Right ventricle myocardium superior (tissue), 1 donor: ENCODE data around the gene NEUROD2. TPM values are rescaled to one million over a fixed set of nuclear protein-coding genes. Genes with fewer than 3 reads are reported as not detected.
"Not testable (repeated sequence)": the region's sequence is repeated elsewhere in the genome, so short reads cannot be mapped to it uniquely, and the experiment has no call there.

Experiments used
- ATAC-seq: fragments of 200-7000 bp; cut with Tn5 transposase; one replicate; pipeline ENCODE4 v1.9.1; 2020; ENCODE audit warnings: mild to moderate bottlenecking; ENCODE audit not compliant: poor library complexity
- DNase-seq: peaks from one replicate; pipeline ENCODE4 v3.0.0-alpha.2; 2020
- intact Hi-C: fragments of 100-400 bp; cut with DNase I; formaldehyde crosslinking; loops from one replicate; pipeline ENCODE4 v1.11.2; 2022
- total RNA-seq: library from RNA; stranded (reverse); fragmentation: NEBNext Ultra II Directional; extraction: Animal tissue kit (Norgen Biotek cat#: 25700); gene quantifications from one replicate; pipeline ENCODE4 v1.2.1, GENCODE V29; 2021
- donor health status: DM: no; HTN: yes; CAD: no; lungs with severe emphysema.

The NEUROD2 gene
- total RNA-seq, 1 donor from 2014 or later: not detected

DNA sequence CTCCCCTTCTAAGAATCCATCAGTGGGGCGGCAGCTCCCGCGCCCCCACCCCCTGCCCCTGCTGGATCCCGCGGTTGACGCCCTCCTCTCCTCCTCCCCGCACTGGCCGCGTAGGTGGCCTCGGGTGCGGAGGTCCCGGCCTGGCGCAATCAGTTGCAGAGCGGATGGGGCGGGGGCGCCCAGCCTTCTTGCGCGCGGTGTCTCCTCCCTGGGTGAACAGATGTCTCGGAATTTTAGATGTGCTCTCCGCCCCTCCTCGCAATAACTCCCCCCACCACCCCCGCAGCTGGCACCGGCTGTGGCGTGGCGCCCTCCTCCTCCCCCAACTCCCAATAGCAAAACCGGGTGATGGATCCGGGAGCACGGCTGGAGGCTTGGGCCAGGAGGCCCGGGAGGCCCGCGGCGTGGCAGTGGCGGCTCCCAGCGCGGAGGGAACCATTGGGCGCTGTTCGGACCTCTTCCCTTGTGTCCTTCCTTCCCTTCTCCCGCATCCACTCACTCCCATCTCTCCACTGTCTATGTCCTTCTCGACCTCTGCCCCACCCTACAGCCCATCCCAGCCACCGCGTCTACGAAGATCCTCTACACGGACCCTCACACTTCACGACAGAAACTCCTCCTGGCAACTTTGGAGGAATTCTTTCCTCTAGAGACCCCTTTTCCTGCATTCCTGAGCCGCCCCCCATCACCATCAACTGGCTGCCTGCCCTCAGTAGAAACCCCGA lies 11.0 kb downstream of the NEUROD2 start:
- intact Hi-C loops: no loop called here

DNA sequence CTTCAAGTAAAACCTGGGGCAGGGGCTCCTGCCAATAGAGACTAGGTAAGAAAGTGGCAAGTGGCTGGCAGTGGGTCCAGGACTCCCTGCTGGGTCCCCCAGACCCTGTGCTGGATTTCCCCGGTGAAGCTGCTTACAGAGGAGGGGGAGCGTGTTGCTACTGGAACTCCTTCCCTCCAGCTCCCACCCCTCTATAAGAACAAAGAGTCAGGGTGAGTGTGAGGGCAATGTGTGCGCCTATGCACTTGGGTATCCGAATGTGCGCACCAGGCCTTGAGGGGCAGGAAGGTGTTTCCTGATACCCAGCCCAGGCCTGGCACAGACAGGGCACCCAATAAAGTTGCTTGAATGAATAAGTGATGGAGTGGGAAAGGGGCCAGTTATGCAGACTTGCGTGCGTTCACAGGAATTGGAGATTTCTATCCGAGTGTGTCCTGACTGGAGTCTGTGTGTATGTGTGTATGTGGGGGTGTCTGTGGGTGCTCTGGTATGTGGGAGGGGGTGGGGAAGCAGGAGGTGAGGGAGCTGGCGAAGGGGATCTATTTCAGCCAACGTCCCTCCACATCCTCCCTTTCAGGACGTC lies 11.7 kb downstream of the NEUROD2 start:
- DNase-seq (no peak), ATAC-seq (no peak)
- intact Hi-C loops: no loop called here

More for the DNA sequence above, 11.0 kb downstream of the NEUROD2 start:
- ATAC-seq (no peak), DNase-seq (no peak)

DNA sequence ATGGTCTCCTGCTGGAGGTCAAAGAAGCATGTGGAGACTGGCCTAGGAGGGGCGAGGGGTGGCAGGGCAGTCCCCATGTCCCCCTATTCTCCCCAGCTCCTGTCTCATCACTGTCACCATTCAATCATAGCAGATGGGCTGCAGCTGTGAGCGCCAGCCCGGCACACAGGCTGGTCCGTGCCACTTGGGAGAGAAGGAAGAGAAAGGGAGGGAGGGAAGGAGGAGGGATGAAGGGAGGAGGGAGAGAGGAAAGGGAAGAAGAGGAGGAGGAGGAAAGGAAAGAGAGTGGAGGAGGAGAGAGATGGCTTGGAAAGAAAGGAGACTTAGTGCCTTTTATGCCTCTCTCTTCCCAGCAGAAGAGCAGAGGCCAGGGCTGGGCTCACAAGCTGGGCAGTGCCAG lies 12.4 kb downstream of the NEUROD2 start:
- no peak for ATAC-seq
- no peak for DNase-seq
- intact Hi-C loops: no loop called here

DNA sequence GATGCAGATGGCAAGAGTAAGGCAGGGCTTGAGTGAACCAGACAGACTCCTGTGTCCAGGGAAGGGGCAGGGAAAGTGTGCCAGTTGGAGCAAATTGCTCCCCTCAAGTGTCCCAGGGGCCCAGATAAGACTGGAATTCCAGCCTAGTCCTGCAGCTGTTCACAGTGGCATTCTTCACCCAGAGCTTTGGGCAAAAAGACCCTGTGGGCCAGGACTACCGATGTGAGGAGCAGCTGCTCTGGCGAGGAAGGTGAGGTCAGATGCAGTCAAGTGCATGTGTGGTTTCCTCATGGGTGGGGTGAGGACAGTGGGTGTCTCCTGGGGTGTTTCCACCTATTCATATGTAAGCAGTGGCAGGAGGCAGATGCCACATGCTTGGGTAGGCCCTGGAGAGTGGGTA lies 14.3 kb downstream of the NEUROD2 start:
- DNase-seq: no peak
- intact Hi-C loops: no loop called here
- ATAC-seq: no peak

DNA sequence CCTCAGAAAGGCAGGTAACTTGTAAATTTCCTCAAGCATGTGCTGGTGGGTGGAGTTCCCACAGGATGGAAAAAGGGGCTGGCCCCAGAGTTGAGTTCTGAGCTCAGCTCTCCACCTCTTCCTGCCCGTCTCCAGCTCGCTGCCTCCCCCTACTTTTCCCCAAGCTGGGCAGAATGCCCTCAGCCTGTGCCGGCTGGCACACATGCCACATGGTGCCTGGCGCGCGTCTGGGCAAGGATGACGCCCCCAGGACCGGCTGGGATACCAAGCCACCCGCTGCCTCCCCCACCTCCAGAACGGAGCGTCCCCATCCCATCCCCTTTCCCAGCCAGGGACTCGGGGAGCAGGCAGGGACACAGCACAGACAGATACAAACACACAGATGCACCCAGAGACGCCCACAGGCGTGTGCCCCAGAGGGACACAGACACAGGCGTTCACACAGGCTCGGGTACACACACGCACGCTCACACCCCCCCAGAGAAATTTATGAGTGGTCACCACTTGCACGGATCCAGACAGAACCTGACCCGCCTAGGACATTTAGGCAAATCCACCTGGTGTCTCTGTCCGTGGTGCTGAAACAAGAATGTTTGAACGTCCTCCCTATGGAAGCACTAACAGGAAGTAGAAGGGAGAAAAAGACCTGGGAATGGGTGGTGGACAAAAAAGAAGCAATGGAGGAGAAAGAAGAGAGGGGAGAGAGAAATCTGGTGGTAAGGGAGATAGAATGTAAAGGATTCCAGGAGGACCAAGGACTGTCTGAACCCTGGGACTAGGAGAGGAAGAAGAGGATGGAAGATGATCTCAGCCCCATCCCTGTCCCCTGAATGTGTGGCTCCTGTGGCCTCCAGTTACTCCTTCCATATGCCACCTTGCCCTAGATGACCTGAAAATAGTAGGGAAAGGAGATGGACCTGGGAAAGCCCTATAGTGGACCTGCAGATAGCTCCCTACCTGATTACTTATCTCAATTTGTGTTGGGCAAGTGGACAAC lies 15.5 kb downstream of the NEUROD2 start:
- ATAC-seq (no peak), DNase-seq (no peak)
- intact Hi-C loops: no loop called here

DNA sequence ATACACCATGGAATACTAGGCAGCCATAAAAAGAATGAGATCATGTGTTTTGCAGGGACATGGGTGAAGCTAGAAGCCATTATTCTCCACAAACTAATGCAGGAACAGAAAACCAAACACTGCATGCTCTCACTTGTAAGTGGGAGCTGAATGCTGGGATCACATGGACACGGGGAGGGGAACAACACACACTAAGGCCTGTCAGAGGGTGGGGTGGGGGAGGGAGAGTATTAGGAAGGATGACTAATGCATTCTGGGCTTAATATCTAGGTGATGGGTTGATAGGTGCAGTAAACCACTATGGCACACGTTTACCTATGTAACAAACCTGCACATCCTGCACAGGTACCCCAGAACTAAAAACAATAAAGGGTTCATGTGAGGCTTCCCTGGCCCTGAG lies 17.5 kb downstream of the NEUROD2 start:
- DNase-seq, ATAC-seq, intact Hi-C loops: not testable (repeated sequence)

DNA sequence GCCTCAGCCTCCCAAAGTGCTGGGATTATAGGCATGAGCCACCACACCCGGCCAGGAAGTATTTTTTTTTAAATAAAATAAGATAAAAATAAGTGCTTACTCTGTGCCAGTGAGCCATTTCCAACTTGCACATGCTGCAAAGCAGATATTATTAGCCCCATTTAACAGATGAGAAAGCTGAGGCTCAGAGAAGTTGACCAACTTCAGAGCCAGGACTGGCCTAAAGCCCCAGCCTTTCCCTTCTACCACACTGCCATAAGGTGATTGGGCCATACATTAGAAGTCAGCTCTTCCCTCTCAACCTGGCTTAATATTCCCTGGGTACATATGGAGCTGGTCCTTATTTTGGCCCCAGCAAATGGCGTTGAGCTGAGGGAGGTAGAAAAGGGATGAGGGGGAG lies 25.1 kb downstream of the NEUROD2 start:
- intact Hi-C loops: no loop called here

DNA sequence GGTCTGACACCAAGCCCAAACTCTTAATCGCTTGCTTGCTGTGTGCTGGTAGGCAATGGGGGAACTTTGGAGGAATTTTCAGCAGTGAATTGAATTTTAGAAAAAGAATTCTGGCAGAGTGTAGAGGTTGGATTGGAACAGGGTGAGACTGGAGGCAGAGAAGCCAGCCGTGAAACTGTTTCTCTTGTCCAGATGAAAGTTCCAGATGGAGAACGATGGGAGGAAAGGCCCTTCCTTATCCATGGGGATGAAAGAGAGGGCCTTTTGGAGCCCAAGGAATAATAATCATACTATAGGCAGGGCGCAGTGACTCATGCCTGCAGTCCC lies 26.0 kb downstream of the NEUROD2 start:
- intact Hi-C loops: no loop called here
- ATAC-seq (no peak), DNase-seq (no peak)

More for the DNA sequence above, 25.1 kb downstream of the NEUROD2 start:
- ATAC-seq: no peak
- no peak for DNase-seq

DNA sequence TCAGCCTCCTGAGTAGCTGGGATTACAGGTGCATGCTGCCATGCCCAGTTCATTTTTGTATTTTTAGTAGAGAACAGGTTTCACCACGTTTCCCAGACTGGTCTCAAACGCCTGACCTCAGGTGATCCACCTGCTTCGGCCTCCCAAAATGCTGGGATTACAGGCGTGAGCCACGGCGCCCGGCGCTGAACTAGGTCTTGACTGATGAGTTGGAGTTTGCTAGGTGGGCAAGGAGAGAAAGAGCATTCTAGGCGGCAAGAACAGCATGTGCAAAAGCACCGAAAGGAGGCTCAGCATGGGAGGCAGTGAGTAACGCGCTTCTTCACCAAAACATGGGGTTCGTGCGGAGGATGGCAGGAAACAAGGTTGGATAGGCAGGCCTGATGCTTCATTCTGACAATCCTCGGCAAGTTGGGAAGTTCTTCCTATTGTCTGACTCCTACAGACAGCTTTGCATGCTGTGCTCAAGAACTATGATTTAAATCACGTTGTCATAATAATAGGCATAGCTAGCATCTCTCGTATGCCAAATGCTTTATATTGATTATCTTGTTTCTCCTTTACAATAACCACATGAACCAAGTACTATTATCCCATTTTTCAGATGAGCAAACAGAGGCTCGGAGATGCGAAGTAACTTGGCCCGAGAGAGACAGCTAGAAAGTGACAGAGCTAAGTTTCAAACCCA lies 26.5 kb downstream of the NEUROD2 start:
- ATAC-seq (no peak), DNase-seq (no peak)
- intact Hi-C loops: no loop called here

DNA sequence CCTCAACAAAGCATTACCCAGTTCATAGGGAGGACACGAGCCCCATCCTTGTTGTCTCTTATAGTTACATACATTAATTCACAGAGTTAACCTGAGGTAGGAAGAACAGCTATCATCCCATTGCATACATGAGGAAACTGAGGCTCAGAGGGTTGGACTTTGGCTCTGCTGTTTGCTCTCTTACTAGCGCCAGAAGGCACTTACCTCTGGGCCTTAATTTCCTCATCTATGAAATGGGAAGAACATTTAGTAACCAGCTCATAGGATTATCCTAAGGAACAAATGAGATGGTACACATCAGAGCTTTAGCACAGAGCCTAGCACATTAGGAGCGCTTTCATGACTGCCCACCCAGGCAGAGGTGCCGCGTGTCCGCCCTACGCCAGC lies 27.6 kb downstream of the NEUROD2 start:
- intact Hi-C loops: no loop called here
- no peak for DNase-seq
- ATAC-seq: no peak

DNA sequence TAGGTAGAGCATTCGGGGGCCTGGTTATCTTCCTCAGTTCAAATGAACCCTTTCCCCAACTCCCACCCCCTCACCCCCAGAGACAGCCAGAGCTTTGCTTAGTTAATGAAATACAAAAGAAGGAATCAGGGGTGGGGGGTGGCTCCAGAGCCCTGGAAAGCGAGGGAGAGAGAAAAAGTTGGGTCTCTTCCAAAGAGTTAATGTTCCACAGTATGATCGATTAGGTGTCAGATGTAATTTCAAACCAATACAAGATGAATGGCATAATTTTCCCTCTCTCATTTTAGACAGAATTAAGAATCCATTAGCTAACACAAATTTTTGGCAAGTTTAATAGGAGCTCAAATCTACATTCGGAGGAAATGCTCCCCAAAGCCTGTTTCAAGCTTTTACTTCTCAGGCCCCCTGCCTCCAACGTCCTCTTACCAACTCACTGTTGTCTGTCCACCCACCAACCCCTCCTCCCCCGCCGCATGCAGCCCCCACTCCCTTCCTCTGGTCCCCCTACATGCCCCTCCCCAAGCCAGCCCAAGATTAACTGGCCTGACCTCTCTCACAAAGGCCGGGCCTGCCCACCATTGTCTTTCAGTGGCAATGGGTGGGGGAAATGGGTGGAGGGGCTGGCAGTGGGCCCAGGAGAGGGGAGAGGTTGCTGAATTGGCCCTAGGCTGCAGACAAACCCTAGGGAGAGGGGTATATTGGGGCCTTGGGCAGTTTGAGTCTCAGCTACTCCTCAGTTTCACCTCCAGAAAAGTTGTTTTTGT lies 28.2 kb downstream of the NEUROD2 start:
- intact Hi-C loops: no loop called here
- ATAC-seq: no peak

DNA sequence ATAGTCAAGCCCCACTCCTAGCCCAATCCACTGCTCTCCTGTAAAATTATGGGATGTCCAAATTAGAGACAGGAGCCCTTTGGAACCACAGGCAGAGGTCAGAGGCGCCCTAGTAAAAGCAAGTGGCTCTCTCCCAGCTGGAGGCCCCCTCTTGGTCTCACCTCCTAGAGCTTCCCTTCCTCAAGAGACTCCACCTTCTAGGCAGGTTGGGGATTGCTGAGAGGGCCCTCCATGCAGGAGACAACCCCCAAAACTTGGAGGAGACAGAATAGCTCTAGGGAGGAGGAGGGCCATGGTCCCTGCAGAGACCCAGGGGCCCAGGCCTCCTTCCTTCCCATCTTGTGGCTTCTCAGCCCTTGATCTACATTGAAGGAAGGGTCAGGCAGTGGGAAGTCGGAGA lies 29.4 kb downstream of the NEUROD2 start:
- DNase-seq: no peak
- intact Hi-C loops: no loop called here
- ATAC-seq: no peak

More for the DNA sequence above, 28.2 kb downstream of the NEUROD2 start:
- DNase-seq: peak; percentile 69

DNA sequence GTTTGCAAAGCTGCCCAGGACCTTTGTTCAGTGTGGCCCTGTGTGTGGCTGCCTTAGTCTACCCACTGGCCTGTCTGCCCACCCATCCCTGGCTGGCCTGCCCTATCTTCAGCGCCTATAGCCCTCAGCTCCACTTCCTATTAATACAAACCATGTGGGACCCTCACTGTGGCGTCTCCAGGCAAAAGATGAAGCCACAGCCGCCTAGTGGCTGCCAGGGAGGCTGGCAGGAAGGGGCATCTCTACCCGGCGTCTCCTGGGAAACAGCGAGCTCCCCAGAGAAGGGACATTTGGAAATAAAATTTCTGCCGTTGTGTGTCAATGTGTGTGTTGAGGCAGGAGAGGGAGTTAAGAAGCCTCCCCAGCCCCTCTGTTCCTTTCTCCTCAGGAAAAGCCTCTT lies 31.5 kb downstream of the NEUROD2 start:
- DNase-seq (no peak), ATAC-seq (no peak)
- intact Hi-C loops: no loop called here

DNA sequence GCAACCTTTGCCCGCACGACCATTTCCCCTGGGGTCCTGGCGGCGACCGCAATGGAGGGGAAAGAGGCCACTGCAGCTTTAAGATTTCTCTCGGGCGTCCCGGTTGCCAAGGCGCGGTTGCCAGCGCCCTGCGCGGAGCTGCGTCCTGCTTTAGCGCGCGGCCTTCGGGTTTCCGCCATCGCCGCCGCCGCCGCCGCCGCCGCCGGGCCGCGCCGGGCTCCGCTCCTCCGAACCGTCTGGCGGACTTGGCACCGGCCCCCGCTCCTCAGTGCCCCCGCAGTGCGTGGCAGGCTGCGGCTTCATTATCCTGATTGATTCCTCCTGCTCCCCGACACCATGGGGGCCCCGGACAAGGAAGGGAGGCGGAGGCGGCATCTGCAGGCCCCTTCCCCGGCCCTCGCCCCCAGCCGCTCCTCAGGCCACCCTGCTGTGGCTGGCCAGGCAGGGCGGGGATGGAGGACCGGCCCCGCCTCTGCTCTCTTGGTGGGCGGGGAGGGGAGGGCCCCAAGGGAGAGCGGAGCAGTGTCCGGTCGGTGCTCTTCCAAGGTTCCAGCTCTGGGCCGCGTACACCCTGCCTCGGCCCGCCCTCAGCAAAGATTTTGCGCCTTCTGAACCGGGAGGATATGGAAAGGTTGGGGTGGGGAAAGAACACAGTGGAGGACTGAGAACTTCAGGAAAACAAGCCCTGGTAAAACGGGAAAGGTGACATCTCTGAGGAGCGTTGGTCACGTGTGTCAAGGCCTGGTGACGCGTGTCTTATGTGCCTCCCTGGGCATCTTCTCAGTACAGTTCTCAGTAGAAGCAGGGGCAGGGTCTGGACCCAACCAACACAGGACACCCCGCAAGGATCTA lies 34.0 kb downstream of the NEUROD2 start:
- DNase-seq (peak; percentile 82), ATAC-seq (peak; percentile 96)
- intact Hi-C loops: no loop called here

DNA sequence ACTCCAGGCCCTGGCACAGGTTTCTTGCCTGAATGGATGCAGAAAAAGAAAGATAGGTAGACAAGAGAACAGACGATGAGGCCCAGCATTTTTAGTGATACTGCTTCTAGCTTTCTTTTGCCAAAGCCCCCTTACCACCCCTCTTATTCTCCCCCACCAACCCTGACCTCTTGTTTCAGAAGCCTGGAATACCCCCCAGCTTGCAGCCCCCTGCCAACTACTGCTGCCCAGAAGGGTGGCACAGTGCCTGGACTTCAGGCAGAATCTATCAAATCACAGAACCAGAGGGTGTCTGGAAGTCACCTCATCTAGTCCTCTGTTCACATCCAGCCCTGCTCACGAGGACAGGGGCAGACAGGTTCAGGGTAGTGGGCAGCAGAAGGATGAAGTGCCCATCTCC lies 35.6 kb downstream of the NEUROD2 start:
- ATAC-seq: no peak
- DNase-seq: no peak
- intact Hi-C loops: no loop called here

DNA sequence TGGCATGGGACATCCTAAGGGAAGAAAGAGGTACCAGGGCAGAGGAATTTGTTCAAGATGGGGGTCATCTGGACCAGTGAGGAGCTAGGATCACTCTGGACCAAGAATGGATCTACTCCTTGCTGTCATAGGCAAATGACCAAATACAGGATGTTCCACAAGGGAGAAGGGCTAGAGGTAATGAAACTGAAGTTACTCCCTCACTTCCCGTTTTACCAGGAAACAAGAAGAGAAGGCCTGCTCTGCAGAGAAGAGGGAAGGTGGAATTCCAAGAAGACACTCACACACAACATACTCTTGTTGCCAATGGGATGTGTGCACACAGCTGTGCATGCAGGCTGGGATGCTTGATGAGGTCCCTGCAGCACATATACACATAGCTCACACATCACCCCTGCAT lies 38.6 kb downstream of the NEUROD2 start:
- intact Hi-C loops: no loop called here
- DNase-seq (no peak), ATAC-seq (no peak)

DNA sequence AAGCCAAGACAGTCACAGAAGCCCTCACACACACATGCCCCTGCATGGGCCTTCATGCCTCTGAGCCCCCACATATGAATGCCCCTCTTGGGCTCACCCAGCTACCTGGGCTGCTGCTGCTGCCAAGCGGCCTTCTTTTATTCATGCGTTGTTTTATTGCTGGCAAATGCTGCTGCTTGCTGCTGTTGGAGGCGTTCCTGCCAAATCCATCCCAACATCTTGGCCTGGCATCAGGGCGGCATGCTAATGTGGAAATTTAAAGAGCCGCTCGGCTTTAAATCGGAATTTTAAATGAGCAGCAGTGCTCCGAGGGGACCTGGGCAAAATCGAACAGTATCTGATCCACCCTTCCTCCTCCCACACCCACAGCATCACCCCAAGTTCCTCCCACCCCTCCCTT lies 39.0 kb downstream of the NEUROD2 start:
- ATAC-seq (no peak), DNase-seq (no peak)
- intact Hi-C loops: no loop called here
